Activated naive CD4-positive, alpha-beta T cell treated with anti-CD3 and anti-CD28 coated beads, Interleukin-2, amount 50 U/mL, for 72 hours (primary cell): ENCODE data around the gene LRRC3. TPM values are rescaled to one million over a fixed set of nuclear protein-coding genes. Genes with fewer than 3 reads are reported as not detected.

Experiments
- ATAC-seq, 2 donors: fragments of 150-1000 bp; cut with Tn5 transposase; 2 replicates each; pipeline ENCODE4 v1.10.0; 2021; ENCODE audit warnings: mild to moderate bottlenecking in 2 of 2, moderate library complexity in 2 of 2
- DNase-seq, 2 donors: peaks; one replicate each; pipeline ENCODE4 v3.0.0; 2021 to 2022; ENCODE audit warnings: low spot score in 2 of 2
- H3K27ac Mint-ChIP-seq, 2 donors: one replicate each; pipeline ENCODE4 v1.8.0; 2022; ENCODE audit warnings: mild to moderate bottlenecking in 2 of 2, mixed read lengths in 2 of 2
- H3K36me3 Mint-ChIP-seq, 2 donors: one replicate each; pipeline ENCODE4 v1.8.0; 2022; ENCODE audit warnings: mixed read lengths in 2 of 2
- H3K9me3 Mint-ChIP-seq, 2 donors: one replicate each; pipeline ENCODE4 v1.8.0; 2022; ENCODE audit warnings: mixed read lengths in 2 of 2
- total RNA-seq, 2 donors: library from RNA; stranded (reverse); gene quantifications; one replicate each; pipeline ENCODE4 v1.2.3, GENCODE V29; 2022

The LRRC3 gene
- total RNA-seq, 2 donors from 2014 or later: 4.8 to 5.6 TPM

DNA sequence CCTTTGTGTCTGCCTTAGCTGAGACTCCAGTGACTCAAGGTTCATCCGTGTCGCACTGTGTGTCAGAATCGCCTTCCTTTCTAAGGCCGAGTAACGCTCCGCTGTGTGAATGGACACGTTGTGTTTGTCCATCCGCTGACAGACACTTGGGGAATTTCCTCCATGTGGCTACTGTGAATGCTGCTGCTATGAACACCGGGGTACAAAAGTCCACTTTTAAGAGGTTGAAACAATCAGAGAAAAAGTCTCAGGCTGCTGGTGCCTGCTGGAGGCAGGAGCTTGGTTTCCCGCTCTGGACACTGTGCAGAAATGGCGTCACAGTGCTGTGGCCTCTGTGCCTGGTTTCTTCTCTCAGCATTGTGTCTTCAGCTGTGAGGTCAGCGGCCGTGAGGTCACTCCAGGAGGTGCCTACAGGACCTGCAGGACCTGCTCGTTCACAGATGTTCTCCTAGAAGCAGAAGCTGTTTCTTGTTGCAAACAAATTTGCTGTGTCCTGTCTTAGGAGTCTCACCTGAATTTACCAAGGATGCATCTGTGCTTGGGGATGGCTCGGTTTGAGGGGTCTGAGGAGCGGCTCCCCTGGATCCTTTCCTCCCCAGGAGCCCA is 50.5 kb downstream of the LRRC3 start:
- Mint-ChIP-seq H3K9me3 (no peaks in the 10 kb centered on the region), H3K36me3 (no peaks in the 10 kb centered on the region), H3K27ac (no peak overlapping the region)
- ATAC-seq (no peak), DNase-seq (no peak)

DNA sequence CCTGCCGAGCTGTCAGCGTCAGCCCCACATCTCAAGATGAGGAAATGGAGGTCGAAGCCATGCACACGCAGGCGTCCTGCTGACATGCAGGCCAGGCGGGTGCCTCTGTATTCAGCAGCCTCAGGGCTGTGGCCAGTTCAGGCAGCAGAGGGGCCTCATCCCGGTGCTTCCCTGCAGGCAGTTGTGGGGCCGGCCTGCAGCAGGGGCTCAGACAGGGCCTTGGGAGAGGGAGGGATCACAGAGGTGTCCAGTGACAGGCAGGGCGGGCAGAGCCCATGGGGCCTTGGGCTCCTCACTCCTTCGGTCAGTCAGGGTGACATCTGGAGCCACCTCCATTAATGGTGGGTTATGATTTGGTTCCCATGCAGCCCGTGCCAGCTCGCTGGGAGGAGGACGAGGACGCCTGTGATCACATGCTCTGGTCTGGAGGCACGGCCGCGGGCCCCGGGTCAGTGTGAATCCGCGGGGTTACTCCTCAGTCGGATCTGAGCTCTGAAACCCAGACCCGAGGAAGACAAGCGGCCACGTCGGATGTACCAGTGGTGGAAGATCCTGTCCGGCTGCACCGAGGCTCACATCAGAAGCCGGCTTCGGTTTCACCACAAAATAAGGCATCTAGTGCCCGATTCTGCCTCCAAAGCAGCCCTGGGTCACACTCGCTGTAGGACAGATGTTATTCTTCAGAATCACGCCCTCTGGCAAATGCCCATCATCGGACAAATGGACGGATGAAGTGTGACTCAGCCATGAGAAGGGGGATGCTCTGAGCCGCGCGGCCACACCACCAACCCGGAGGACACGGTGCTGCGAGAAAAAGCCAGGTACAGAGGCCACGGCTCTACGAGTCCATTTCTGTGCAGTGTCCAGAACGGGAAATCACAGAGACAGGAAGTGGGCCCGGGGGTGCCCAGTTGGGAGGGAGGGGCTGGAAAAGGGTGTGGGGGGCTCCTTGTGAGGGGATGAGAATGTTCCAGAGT is 51.3 kb downstream of the LRRC3 start:
- no peak for DNase-seq
- Mint-ChIP-seq H3K27ac (peak overlapping the region in 1 of 2 donors; percentile 37), H3K9me3 (no peaks in the 10 kb centered on the region), H3K36me3 (no peaks in the 10 kb centered on the region)
- no peak for ATAC-seq

DNA sequence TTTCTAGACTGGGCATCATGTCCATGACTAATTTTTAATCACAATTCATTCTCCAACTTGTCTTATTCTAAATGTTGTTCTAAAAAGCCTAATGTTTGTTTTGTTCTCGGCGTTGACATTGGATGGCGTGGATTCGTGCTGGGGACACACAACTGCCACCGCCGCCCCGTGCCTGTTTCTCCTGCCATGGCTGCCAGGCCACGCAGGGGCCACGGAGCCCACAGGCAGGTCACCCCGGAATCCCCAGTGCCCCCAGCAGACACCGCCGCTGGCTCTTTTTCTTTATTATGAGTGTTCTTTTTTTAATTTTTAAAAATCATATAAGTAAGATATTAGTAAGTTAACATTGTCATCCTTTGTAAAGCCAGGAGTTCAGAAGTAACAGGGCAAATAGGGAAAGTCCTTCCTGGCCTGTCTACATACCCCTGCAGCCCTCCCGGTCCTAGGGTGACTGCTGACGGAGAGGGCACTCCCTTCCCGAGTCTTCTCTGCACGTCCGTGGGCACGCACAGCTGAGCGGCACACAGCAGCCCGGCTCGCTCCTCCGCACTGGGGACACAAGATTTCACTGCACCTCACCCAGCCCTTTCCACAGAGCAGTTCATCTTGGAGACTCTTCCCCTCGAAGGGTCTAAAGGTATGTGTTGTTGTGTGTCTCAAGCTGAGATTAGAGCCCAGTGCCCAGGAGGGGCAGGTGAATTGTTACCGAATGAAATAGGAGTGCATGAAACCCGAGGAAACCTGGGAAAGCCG is 52.5 kb downstream of the LRRC3 start:
- Mint-ChIP-seq H3K36me3 (no peaks in the 10 kb centered on the region), H3K9me3 (no peaks in the 10 kb centered on the region), H3K27ac (no peak overlapping the region)
- DNase-seq (no peak), ATAC-seq (no peak)

DNA sequence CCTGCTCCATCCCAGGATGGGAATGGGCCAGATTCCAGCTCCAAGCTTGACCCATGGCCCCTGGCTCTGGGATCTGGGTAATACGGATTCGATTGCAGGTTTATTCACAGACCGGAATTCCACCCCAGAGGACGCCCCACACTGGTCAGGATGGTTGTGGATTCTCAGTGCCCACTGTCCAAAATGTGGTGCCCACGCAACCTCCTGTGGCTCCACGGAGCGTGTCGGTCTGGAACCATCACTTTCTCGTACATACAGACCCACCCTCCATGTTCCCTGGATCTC is 53.1 kb downstream of the LRRC3 start:
- ATAC-seq: no peak
- no peak for DNase-seq
- Mint-ChIP-seq H3K27ac (no peak overlapping the region), H3K9me3 (no peaks in the 10 kb centered on the region), H3K36me3 (no peaks in the 10 kb centered on the region)

DNA sequence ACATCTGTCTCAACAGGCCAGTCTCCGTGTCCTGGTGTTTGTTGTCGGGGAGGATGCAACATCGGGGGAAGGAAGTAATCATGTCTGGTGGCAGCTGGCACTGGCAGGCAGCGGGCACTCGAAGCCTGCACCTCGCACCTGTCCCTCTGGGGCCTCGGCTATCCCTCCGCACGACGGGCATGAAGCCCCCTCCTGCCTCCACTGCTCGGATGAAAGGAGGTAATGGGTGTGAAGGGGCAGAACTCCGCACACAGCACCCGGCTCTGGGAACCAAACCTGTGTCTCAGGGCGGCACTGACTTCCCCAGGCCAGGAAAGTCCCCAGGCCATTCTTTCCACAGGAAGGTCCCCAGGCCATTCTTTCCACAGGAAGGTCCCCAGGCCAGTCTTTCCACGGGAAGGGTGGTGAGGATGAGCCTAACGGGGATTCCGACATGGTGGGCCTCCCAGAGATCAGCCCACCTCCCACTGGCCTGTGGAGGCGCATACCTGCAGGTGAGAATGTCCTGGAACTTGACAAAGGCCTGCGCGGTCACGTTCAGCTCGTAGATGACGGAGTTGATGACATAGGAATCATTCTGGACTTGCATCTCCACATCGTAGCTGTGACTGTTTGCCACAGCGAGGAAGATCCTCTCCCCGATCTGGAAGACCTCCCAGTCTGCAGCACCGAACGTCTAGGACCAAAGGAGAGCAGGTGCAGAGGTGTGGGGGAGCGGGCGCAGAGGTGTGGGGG is 53.6 kb downstream of the LRRC3 start:
- H3K36me3 Mint-ChIP-seq: no peaks in the 10 kb centered on the region
- DNase-seq (no peak), ATAC-seq (no peak)
- H3K27ac Mint-ChIP-seq: no peak overlapping the region
- no peaks in the 10 kb centered on the region for H3K9me3 Mint-ChIP-seq

DNA sequence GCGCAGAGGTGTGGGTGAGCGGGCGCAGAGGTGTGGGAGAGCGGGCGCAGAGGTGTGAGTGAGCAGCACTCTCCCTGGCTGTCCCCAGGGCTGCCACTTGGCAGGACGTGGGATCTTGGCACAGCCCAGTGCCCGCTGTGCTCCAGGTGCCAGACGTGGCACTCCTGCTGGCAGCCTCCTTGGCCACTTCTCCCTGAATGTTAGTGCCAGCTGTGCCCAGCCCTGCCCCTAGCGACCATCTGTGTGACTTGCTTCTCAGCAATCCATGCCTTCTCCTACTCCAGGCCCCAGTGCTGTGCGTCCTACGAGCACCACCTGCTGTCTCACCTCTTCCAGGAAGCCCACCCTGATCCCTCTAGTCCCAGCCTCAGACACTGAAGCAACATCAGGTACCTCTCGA is 54.2 kb downstream of the LRRC3 start:
- H3K27ac Mint-ChIP-seq: no peak overlapping the region

DNA sequence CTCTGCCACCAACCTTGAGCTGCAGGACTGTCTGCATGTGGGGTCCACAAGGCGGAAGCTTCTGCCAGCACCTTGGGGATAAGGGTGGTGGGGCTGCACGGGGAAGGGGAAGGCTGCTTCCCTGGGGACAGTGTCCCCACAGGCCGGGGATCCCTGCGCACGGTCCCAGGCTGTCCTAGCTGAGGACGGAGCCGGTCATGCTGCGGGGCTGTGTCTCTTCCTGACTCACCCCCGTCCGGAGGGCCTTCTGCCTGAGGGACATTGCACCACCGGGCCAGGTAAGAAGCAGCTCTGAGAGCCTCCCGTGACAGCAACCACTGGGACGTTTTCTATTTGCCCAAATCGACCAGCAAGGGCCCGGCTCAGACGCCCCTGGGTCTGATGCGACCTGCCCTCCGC is 54.8 kb downstream of the LRRC3 start:
- Mint-ChIP-seq H3K9me3 (no peaks in the 10 kb centered on the region), H3K27ac (no peak overlapping the region), H3K36me3 (no peaks in the 10 kb centered on the region)
- no peak for DNase-seq
- peak in 1 of 2 donors; percentile 14 for ATAC-seq

More for the DNA sequence above, 54.2 kb downstream of the LRRC3 start:
- Mint-ChIP-seq H3K36me3 (no peaks in the 10 kb centered on the region), H3K9me3 (no peaks in the 10 kb centered on the region)
- DNase-seq: no peak
- no peak for ATAC-seq

DNA sequence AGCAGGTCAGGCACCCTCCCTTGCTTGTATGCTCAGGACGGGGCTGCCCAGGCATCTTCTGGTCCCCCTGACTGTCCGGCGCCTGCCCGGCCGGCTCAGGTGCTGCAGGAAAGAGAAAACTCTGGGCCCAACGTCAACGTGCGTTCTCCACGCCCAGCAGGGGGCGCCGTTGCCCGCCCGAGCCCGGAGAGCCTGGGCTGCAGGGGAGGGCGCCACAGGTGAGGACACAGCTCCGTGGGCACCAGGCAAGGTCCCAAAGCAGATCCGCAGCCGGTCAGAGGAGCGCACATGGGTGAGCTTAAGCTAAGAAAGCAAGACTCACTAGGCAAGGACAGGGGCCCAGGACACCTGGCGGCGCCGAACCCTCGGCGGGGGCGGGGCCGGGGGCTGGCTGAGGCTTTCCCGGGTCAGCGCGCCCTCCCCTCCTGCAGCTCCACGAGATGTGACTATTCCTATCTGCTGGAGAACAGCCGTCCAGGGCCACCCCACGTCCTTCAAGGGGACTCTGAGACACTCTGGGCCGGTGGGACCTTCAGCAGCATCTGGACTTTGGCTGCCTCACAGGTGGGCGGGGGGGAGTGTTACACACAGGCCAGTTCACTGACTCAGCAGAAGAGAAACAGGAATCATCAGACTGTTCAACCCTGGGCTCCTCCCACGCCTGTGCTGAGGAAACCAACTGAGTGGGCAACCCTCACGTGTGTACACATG is 55.4 kb downstream of the LRRC3 start:
- H3K27ac Mint-ChIP-seq: no peak overlapping the region
- peak; percentile 90 to 92 for ATAC-seq

DNA sequence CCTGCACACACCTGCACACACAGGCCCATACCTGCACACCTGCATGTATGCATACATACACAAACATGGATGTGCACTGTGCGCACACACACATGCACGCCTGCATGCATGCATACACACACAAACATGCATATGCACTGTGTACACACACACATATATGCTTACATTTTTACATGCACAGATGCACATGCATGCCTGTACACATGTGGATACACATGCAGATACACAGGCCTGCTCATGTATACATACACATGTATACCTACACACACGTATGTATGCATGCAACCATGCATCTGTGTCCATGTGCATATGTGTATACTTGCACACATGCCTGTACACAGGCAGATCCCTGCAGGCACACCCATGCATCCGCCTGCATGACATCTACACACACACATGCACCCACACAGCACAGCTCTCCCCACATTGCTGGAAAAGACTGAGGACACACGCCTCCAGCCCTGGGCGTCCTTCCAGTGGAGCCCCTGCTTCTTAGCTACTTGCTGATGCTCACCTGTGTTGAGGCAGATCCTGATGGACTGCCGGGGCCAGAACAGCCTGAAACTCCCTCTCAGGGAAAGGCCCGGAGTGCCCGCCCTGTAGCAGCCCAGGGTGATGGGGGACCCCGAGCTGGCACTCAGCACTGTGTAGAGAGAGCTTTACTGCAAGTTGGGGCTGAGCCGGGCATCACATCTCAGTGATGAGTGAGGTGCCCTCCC is 56.1 kb downstream of the LRRC3 start:
- H3K9me3 Mint-ChIP-seq: no peaks in the 10 kb centered on the region
- H3K36me3 Mint-ChIP-seq: no peaks in the 10 kb centered on the region

More for the DNA sequence above, 55.4 kb downstream of the LRRC3 start:
- no peaks in the 10 kb centered on the region for H3K36me3 Mint-ChIP-seq
- peak; percentile 72 to 91 for DNase-seq
- no peaks in the 10 kb centered on the region for H3K9me3 Mint-ChIP-seq

More for the DNA sequence above, 56.1 kb downstream of the LRRC3 start:
- ATAC-seq (no peak), DNase-seq (no peak)
- no peak overlapping the region for H3K27ac Mint-ChIP-seq

Other genes starting within 250 kb of the LRRC3 start
- gene ICOSLG, start 214.6 kb upstream of the LRRC3 start, total RNA-seq: 1 to 10 TPM; 2.1 to 4.1 TPM
- not detected for gene DNMT3L, start 193.6 kb upstream of the LRRC3 start, total RNA-seq
- gene AIRE, start 169.6 kb upstream of the LRRC3 start, total RNA-seq: not detected
- 100 to 1,000 TPM in 1 of 2 donors, 10 to 100 TPM in 1; 88.8 to 223 TPM for gene PFKL, start 155.5 kb upstream of the LRRC3 start, total RNA-seq
- gene CFAP410, start 116.1 kb upstream of the LRRC3 start, total RNA-seq: 10 to 100 TPM; 16.5 to 17.3 TPM
- gene TRPM2, start 101.9 kb upstream of the LRRC3 start, total RNA-seq: 10 to 100 TPM in 1 of 2 donors, 1 to 10 TPM in 1; 8.5 to 16.3 TPM
- gene KRTAP10-1, start 84.7 kb downstream of the LRRC3 start, total RNA-seq: not detected
- gene KRTAP10-2, start 96.0 kb downstream of the LRRC3 start, total RNA-seq: not detected
- gene KRTAP10-3, start 103.3 kb downstream of the LRRC3 start, total RNA-seq: not detected
- gene KRTAP10-4, start 118.2 kb downstream of the LRRC3 start, total RNA-seq: not detected
- gene KRTAP10-5, start 125.1 kb downstream of the LRRC3 start, total RNA-seq: not detected
- gene KRTAP10-6, start 137.0 kb downstream of the LRRC3 start, total RNA-seq: not detected
- gene KRTAP10-7, start 145.1 kb downstream of the LRRC3 start, total RNA-seq: not detected
- gene KRTAP10-8, start 156.6 kb downstream of the LRRC3 start, total RNA-seq: not detected
- gene KRTAP10-9, start 171.6 kb downstream of the LRRC3 start, total RNA-seq: not detected
- gene KRTAP10-10, start 181.8 kb downstream of the LRRC3 start, total RNA-seq: not detected
- not detected for gene KRTAP10-11, start 190.9 kb downstream of the LRRC3 start, total RNA-seq
- gene KRTAP12-4, start 199.1 kb downstream of the LRRC3 start, total RNA-seq: not detected
- not detected for gene KRTAP12-3, start 202.4 kb downstream of the LRRC3 start, total RNA-seq
- not detected for gene KRTAP12-2, start 211.4 kb downstream of the LRRC3 start, total RNA-seq
- not detected for gene KRTAP12-1, start 226.7 kb downstream of the LRRC3 start, total RNA-seq
- not detected for gene KRTAP10-12, start 241.7 kb downstream of the LRRC3 start, total RNA-seq